Fibroblast of lung (primary cell): ENCODE measurements around the gene FASTK. TPM values are rescaled to one million over a fixed set of nuclear protein-coding genes. Genes with fewer than 3 reads are reported as not detected.

Source experiments
- DNase-seq, 2 donors: peaks; one replicate each; pipeline versions ENCODE4 v3.0.0 to v3.0.0-alpha.2; 2010; ENCODE audit warnings: low read depth in 2 of 2
- H2AFZ ChIP-seq: 2 replicates; pipeline ENCODE4 v1.5.1; 2012; ENCODE audit warnings: low read length, control low read depth, inconsistent platforms
- H3K27ac ChIP-seq: 2 replicates; pipeline ENCODE4 v1.5.1; 2011; ENCODE audit warnings: low read length, control low read depth; ENCODE audit not compliant: insufficient read depth
- H3K27me3 ChIP-seq: 2 replicates; pipeline ENCODE4 v1.5.1; 2011; ENCODE audit warnings: mild to moderate bottlenecking, low read length; ENCODE audit not compliant: control insufficient read depth, insufficient read depth
- H3K36me3 ChIP-seq: 2 replicates; pipeline ENCODE4 v1.5.1; 2011; ENCODE audit warnings: low read length; ENCODE audit not compliant: control insufficient read depth, insufficient read depth
- H3K4me1 ChIP-seq: 2 replicates; pipeline ENCODE4 v1.5.1; 2011; ENCODE audit warnings: low read length; ENCODE audit not compliant: control insufficient read depth, insufficient read depth; ENCODE audit errors: extremely low read depth
- H3K4me2 ChIP-seq: 2 replicates; pipeline ENCODE4 v1.5.1; 2011; ENCODE audit warnings: low read length, control low read depth; ENCODE audit not compliant: insufficient read depth; ENCODE audit errors: extremely low read depth
- H3K4me3 ChIP-seq, 4 experiments: fragments of 200-600 bp in 1 of 4; sonication (generic) in 1 of 4; replicated peaks in 1 of 4; 2 replicates each; pipeline ENCODE4 v1.5.1; 2011 to 2016; ENCODE audit warnings: low read length in 4 of 4, low read depth in 3 of 4, mild to moderate bottlenecking in 3 of 4, control low read depth in 2 of 4, inconsistent platforms in 1 of 4, mixed read lengths in 1 of 4; ENCODE audit not compliant: insufficient read depth in 1 of 4; ENCODE audit errors: control extremely low read depth in 1 of 4
- H3K79me2 ChIP-seq: 2 replicates; pipeline ENCODE4 v1.5.1; 2012; ENCODE audit warnings: mild to moderate bottlenecking, low read length, inconsistent platforms; ENCODE audit not compliant: control insufficient read depth, insufficient read depth
- H3K9ac ChIP-seq: 2 replicates; pipeline ENCODE4 v1.5.1; 2011; ENCODE audit warnings: mild to moderate bottlenecking, low read length, control low read depth; ENCODE audit not compliant: insufficient read depth
- H3K9me3 ChIP-seq: 2 replicates; pipeline ENCODE4 v1.5.1; 2012; ENCODE audit warnings: low read depth, low read length; ENCODE audit not compliant: control insufficient read depth, insufficient read depth
- H4K20me1 ChIP-seq: 2 replicates; pipeline ENCODE4 v1.5.1; 2011; ENCODE audit warnings: low read length; ENCODE audit not compliant: control insufficient read depth, insufficient read depth; ENCODE audit errors: extremely low read depth
- CTCF ChIP-seq, 2 donors: IDR thresholded peaks in 1 of 2; conservative IDR thresholded peaks in 1 of 2; 1 replicate in 1 of 2; 2 replicates in 1 of 2; pipeline ENCODE4 v1.5.1; 2011 to 2012; ENCODE audit warnings: low read length in 2 of 2, control low read depth in 1 of 2, inconsistent platforms in 1 of 2, low read depth in 1 of 2, mild to moderate bottlenecking in 1 of 2
- EZH2 ChIP-seq: IDR thresholded peaks from 2 replicates; pipeline ENCODE4 v1.5.1; 2012; ENCODE audit warnings: low read length, control low read depth, mild to moderate bottlenecking; ENCODE audit errors: missing control alignments
- polyA plus RNA-seq, 2 donors: library from polyadenylated mRNA; depleted of rRNA in 1 of 2; stranded (reverse) in 1 of 2; unstranded in 1 of 2; fragments of >200 nt; gene quantifications; 2 replicates each; pipeline ENCODE4 v1.2.1, GENCODE V29; 2011 to 2012; ENCODE audit warnings: missing spikeins in 1 of 2
- total RNA-seq: library from RNA; depleted of rRNA; stranded (reverse); fragments of >200 nt; gene quantifications from 2 replicates; pipeline ENCODE4 v1.2.1, GENCODE V29; 2014

Gene FASTK
- total and polyA plus RNA-seq, 2 donors (not counting 1 experiment from before 2014, with no cell fraction given), result 33.8 to 69.5 TPM

- H3K79me2 ChIP-seq, result peaks cover 26% of the 10 kb centered on the region
- no peak overlapping the region for H3K9ac ChIP-seq
- no peak for DNase-seq
- H3K4me1 ChIP-seq, result peaks cover 10% of the 10 kb centered on the region
- no peaks in the 10 kb centered on the region for H3K9me3 ChIP-seq
- no peak overlapping the region for H3K4me3 ChIP-seq
- H3K27ac ChIP-seq, result no peak overlapping the region
- no peak overlapping the region for H2AFZ ChIP-seq
- TF ChIP-seq EZH2, result no peak
- TF ChIP-seq CTCF (conservative IDR thresholded peaks at IDR 0.05 in 1 of 2, IDR thresholded peaks at IDR 0.05 in 1 of 2; ENCODE audit: low read depth in 1 of 2, low read length in 2 of 2), result no peak
- H3K27me3 ChIP-seq, result no peaks in the 10 kb centered on the region
- H3K36me3 ChIP-seq, result peaks cover 38% of the 10 kb centered on the region
- H3K4me2 ChIP-seq, result no peak overlapping the region
- no peaks in the 10 kb centered on the region for H4K20me1 ChIP-seq
Measured at GRCh38 chr7:151065516-151065915, 15.1 kb downstream of the FASTK start.

- no peaks in the 10 kb centered on the region for H3K9me3 ChIP-seq
- H2AFZ ChIP-seq, result no peak overlapping the region
- no peak overlapping the region for H3K27ac ChIP-seq
- H3K4me1 ChIP-seq, result peaks cover 11% of the 10 kb centered on the region
- DNase-seq, result no peak
- H3K4me2 ChIP-seq, result no peak overlapping the region
- TF ChIP-seq CTCF (conservative IDR thresholded peaks at IDR 0.05 in 1 of 2, IDR thresholded peaks at IDR 0.05 in 1 of 2; ENCODE audit: low read depth in 1 of 2, low read length in 2 of 2), result no peak
- TF ChIP-seq EZH2, result no peak
- H3K79me2 ChIP-seq, result peaks cover 31% of the 10 kb centered on the region
- peaks cover 33% of the 10 kb centered on the region for H3K36me3 ChIP-seq
- H3K9ac ChIP-seq, result no peak overlapping the region
- H4K20me1 ChIP-seq, result no peaks in the 10 kb centered on the region
- H3K27me3 ChIP-seq, result no peaks in the 10 kb centered on the region
- H3K4me3 ChIP-seq, result no peak overlapping the region
Measured at GRCh38 chr7:151064993-151065392, 15.6 kb downstream of the FASTK start.

- no peak for DNase-seq
- H3K4me2 ChIP-seq, result no peak overlapping the region
Measured at GRCh38 chr7:151064454-151064853, 16.2 kb downstream of the FASTK start.

More at GRCh38 chr7:151064454-151064853, 16.2 kb downstream of the FASTK start:
- Histone ChIP-seq H3K27me3 (no peaks in the 10 kb centered on the region), H3K9me3 (no peaks in the 10 kb centered on the region), H3K4me1 (peaks cover 11% of the 10 kb centered on the region), H3K4me3 (no peak overlapping the region), H3K27ac (no peak overlapping the region), H3K36me3 (peaks cover 29% of the 10 kb centered on the region), H2AFZ (no peak overlapping the region), H3K79me2 (peaks cover 33% of the 10 kb centered on the region), H4K20me1 (no peaks in the 10 kb centered on the region), H3K9ac (no peak overlapping the region)
- no peak for TF ChIP-seq EZH2
- no peak for TF ChIP-seq CTCF (conservative IDR thresholded peaks at IDR 0.05 in 1 of 2, IDR thresholded peaks at IDR 0.05 in 1 of 2; ENCODE audit: low read depth in 1 of 2, low read length in 2 of 2)
